Erythroblast (primary cell): ENCODE results near the gene DHCR7.

Source experiments
- GATA1 ChIP-seq: IDR thresholded peaks from 2 replicates; pipeline ENCODE4 v1.6.1; 2011; ENCODE audit warnings: low read depth, mild to moderate bottlenecking, control low read depth, low read length, moderate library complexity
- POLR2A ChIP-seq: IDR thresholded peaks from 2 replicates; pipeline ENCODE4 v1.6.1; 2011; ENCODE audit warnings: mild to moderate bottlenecking, low read length

DNA sequence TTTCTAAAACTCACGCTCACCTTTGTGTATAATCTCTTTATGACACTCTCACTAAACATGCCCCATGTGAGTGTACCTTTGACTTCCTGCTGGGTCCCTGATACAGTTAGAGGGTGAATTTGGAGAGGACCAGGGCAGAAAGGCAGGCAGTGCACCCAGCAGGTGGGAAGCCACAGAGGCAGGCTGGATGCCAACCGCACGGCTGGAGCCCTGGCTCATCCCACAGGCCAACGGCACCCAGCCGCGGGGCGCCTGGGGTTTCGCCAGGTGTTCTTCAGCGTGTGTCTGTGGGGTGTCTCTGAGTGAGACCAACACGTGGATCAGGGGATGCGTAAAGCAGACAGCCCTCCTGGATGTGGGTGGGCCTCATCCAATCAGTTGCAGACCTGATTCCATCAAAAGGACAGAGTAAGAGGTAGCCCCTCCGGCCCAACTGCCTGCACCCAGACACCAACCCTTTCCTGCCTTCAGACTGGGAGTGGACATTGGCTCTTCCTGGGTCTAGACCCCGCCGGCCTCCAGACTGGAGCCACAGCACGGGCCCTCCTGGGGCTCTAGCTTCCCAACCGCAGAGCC lies 51.6 kb downstream of the DHCR7 start:
- TF ChIP-seq POLR2A (no peak), GATA1 (no peak)
